GM12872 (cell line): ENCODE results near the gene HLX.

ENCODE experiments used
- CTCF ChIP-seq: IDR thresholded peaks from 3 replicates; pipeline ENCODE4 v1.5.1; 2011; ENCODE audit warnings: low read depth, mild to moderate bottlenecking, low read length, moderate library complexity; ENCODE audit not compliant: insufficient read depth

Gene HLX

DNA sequence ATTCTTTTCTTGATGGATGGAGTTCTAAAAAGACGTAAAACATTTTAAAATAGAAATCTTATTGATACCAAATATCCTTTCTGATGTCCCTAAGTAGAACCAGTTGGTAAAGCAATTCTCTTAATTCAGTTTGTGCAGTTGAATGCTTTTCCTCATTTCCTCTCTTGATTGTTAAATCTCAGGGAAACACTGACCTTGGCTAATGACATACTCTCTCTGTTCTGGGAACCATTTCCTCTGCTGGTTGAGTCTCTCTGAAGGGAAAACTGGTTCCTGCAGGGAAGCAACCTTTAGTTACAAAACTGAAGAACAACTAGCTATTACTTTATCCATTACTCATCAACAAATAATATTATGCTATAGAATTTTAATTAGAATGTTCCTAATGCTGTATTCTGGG is 36.7 kb downstream of the HLX start:
- no peak for TF ChIP-seq CTCF

- no peak for TF ChIP-seq CTCF
Measured at GRCh38 chr1:220917101-220917500, 37.9 kb downstream of the HLX start.

DNA sequence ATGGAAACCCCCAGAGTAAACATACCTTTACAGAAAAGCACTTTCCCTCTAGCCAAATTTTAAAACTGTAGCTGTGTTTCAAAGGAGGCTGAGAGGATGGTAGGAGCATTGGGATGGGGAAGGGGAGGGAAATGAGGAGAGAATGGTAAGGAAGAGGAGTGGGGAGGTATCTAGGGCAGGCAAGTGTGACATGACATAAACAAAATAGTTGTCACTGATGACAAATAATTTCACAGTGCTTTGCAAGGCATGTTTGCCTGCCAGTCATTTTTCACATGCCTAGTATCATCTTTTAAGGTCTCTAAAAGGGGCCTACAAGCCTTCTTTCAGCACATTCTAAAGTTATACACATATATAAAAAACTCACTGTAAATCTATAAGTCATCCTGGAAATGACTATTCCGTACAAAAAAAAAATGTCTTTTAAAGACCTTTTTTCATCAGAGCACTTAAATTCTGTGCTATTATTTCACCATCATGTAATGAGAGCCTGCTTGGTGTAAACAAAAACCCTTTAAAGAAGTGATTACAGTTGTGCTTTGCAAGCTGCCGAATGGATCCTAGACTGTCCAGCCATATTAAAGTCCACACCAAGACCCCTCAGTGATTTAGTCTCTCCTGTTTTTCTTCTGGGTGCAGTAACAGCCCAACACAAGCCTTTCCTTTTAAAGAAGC is 38.4 kb downstream of the HLX start:
- no peak for TF ChIP-seq CTCF

DNA sequence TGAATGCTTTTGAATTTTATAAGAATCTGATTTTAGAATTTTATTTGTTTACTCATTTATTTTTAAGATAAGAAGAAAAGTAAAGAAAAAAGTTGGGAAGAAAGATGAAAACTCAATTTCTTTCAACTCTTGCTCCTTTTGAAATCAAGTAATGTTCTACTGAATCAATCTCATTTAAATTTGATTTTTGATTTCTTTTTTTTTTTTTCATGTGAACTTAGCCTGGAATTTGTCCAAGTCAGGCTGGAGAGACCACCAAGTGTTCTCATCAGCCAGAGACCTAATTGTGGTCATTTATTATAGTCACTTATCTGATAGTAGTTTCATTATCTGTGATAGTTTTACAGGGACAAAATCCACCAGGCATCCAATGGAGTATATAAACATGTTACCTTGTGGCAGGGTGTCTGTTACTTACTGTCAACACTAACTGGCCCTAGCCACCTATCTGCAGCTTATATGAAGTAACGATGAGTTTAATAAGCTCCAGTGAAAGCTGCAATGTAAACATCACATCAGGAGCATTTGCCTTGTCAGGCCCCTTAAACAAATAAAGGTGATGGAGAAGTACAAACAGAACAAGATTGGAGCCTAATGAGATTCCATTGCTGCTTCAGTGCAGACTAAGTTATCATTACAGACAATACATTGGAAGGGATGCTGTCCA is 39.2 kb downstream of the HLX start:
- TF ChIP-seq CTCF = no peak

DNA sequence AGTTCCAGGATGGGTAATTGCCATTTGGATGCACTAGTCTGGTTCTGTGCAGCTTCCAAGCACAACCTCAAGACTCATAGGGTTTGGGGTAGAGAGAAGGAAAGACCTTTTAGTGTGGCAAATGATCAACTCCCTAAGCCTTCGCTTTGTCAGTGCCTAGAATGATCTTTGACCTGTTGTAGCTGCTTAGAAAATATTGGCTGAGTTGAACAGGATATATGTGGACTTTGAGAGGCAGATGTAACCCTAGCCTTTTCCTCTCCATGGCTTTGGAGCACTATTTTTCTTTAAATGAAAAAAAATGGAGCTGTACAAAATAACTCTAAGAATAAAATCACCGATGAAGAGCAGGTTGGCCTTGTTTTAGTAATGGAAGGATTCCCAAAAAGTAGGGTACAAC is 41.7 kb downstream of the HLX start:
- TF ChIP-seq CTCF = no peak

DNA sequence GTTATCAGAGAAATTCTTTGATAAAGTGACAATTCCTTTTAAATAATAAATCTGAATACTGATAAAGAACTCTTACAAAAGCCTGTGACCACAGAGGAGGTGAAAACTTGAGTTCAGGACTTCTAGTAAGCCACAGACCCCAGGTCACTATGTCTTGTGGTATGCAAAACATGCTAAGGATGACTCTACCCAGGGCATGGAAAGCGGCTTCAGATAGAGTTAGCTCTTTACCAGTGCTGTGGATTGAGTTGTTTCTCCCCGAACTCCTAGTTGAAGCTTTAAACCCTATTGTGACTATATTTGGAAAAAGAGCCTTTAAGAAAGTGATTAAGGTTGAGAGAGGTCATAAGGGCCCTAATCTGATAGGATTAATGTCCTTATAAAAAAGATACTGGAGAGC is 42.3 kb downstream of the HLX start:
- TF ChIP-seq CTCF = no peak

DNA sequence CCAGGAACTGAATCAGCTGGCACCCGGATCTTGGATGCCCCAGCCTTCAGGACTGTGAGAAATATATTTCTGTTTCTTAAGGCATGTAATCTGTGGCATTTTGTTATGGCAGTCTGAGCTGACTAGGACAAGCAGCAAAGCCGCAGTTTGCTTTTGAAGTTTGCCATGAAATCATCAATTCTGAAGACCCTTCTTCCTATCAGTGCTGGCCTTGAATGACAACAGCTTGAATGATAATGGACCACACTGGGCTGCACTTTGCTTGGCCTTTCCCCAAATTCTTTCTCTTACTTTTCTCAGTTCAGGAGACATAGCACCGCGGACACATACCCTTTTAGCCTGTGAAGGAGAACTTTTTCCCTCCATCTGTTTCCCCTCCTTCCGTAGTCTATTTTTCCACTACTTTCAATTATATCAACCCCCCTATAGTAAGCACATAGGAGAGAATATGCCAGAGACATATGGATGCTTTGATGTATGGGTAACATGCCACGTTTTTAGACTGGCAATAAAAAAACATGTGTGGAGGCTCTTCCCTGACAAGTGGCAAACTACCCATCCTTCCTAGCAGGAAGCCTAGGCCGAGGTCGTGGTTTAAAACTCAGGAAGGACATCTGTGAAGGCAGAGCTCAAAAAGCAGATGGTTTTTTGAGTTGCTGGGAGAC is 42.9 kb downstream of the HLX start:
- no peak for TF ChIP-seq CTCF
